ENCODE results near the gene FRS3. TPM values are rescaled to one million over a fixed set of nuclear protein-coding genes. Genes with fewer than 3 reads are reported as not detected.

Gene FRS3
- total and polyA plus RNA-seq, 12 donors, result 0.30 to 21.2 (median 5.4) TPM

DNA sequence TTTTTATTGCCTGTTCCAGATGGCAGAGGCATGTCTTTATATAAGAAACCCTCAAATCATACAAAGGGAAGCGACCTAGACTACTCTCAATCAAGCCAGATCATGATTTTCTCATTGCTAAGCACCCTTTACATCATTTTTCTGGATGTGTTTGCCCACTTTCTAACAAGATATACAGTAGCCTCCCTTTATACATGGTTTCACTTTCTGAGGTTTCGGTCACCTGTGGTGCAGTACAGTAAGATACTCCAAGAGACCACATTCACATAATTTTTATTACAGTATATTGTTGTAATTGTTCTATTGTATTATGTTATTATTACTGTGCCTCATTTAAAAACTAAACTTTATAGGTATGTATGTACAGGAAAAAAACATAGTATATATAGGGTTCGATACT, 31.4 kb upstream of the FRS3 start:
- Histone ChIP-seq H3K36me3 (replicated peaks in 1 of 2) (no peaks in the 10 kb centered on the region), H3K27ac (no peak overlapping the region)

DNA sequence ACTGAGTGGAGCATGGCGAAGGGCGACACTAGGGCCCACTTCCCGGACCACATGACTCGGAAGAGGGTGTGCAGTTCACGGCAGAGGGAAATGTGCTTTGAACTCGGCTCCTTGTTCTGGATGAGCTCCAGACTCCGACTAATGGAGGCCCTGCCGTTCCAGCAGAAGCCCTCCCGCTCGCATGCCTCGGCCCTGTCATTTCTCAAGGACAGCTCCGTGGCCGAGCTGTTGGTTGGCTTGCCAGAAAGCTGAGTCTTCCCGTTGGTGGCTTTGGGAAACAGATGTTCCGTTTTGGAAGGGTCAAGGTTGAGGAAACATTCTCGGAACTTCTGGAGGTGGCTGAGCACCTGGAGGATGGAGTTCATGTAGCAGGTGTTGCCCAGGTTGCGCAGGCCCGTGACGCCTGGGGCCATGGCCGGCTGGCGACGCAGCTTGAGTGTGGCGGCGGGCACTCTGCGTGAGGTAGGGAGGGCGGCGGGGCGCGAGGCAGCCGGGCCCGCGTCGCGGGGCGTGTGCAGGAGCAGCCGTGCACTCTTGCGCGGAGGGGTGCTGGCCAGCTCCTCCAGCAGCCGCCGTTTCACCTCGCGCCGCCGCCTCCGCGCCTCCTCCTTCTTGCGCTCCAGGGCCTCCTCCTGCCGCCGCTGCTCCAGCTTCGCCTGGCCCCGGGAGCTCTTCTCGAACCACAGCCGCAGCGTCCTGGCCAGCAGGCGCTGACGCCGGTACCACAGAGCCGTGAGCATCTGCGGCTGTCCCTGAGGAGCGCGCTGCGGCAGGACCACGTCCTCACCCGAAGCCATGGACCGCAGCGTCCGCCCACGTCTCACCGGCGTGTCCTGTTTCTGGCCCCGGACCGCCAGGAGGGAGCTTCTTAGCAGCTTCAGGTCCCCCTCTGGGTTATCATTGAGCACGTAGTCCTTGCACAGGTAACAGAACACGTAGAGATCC, 26.4 kb upstream of the FRS3 start:
- Histone ChIP-seq H3K4me1 (replicated peaks in 1 of 2) (no peaks in the 10 kb centered on the region), H3K27ac (peak overlapping the region in 2 of 5 donors; percentile 21), H3K9me3 (replicated peaks in 1 of 3) (no peaks in the 10 kb centered on the region), H3K27me3 (no peaks in the 10 kb centered on the region), H3K36me3 (replicated peaks in 1 of 2) (peaks cover 0 to 5% of the 10 kb centered on the region in 2 donors), H3K4me3 (no peak overlapping the region)
- TF ChIP-seq, protein P1, sequence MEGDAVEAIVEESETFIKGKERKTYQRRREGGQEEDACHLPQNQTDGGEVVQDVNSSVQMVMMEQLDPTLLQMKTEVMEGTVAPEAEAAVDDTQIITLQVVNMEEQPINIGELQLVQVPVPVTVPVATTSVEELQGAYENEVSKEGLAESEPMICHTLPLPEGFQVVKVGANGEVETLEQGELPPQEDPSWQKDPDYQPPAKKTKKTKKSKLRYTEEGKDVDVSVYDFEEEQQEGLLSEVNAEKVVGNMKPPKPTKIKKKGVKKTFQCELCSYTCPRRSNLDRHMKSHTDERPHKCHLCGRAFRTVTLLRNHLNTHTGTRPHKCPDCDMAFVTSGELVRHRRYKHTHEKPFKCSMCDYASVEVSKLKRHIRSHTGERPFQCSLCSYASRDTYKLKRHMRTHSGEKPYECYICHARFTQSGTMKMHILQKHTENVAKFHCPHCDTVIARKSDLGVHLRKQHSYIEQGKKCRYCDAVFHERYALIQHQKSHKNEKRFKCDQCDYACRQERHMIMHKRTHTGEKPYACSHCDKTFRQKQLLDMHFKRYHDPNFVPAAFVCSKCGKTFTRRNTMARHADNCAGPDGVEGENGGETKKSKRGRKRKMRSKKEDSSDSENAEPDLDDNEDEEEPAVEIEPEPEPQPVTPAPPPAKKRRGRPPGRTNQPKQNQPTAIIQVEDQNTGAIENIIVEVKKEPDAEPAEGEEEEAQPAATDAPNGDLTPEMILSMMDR (IDR thresholded peaks at IDR 0.05), result no peak
- TF ChIP-seq POLR2A (IDR thresholded peaks at IDR 0.05), result no peak
- intact Hi-C loops (cut with DNase I), result no loop called here
- DNase-seq, result peak; percentile 27 to 77 (median 62)
- WGBS, 4 donors, result 85 to 87% (median 86%) methylated on average over 48 to 74 of the region's 74 CpGs

More for the DNA sequence above, 31.4 kb upstream of the FRS3 start:
- no peak for TF ChIP-seq POLR2A (IDR thresholded peaks at IDR 0.05)
- TF ChIP-seq, protein P1 (IDR thresholded peaks at IDR 0.05), result no peak
- intact Hi-C loops (cut with DNase I), result no loop called here
- Histone ChIP-seq H3K4me1 (replicated peaks in 1 of 2) (no peaks in the 10 kb centered on the region), H3K27me3 (no peaks in the 10 kb centered on the region), H3K9me3 (replicated peaks in 1 of 3) (no peaks in the 10 kb centered on the region), H3K4me3 (no peak overlapping the region)
- no peak for DNase-seq
- 95 to 98% (median 97%) methylated on average over 3 of the region's 3 CpGs for WGBS, 4 donors

DNA sequence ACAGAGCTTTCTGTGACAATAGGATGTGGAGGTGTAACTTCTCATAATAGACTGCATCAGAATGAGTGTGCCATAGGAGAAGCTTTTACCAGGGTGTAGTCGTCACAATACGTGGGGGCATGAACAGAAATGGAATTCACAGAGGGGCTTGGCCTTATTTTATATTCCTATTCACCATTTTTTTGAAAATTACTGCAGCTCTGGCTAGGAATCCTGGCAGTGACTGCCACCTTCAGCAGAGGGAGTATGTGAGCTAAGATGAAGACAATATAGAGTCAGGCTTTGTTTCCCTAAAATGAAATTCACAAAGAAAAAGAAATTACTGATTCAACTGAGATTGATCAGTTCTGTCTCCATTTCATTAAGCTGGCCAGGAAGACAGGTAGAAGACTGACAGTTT, 21.7 kb upstream of the FRS3 start:
- 60 to 84% (median 76%) methylated on average over 2 of the region's 2 CpGs for WGBS, 4 donors
- no peak overlapping the region for H3K4me3 ChIP-seq
- no peak for TF ChIP-seq POLR2A (IDR thresholded peaks at IDR 0.05)
- TF ChIP-seq, protein P1 (IDR thresholded peaks at IDR 0.05), result peak; percentile 13 to 37 (median 31)
- no peaks in the 10 kb centered on the region for H3K27me3 ChIP-seq
- no peaks in the 10 kb centered on the region for H3K4me1 ChIP-seq (replicated peaks in 1 of 2)
- no peak overlapping the region for H3K27ac ChIP-seq
- H3K36me3 ChIP-seq (replicated peaks in 1 of 2), result peaks cover 0 to 5% of the 10 kb centered on the region in 2 donors
- peak in 1 of 7 donors; percentile 43 for DNase-seq
- intact Hi-C loops (cut with DNase I), result no loop called here
- H3K9me3 ChIP-seq (replicated peaks in 1 of 3), result no peaks in the 10 kb centered on the region

DNA sequence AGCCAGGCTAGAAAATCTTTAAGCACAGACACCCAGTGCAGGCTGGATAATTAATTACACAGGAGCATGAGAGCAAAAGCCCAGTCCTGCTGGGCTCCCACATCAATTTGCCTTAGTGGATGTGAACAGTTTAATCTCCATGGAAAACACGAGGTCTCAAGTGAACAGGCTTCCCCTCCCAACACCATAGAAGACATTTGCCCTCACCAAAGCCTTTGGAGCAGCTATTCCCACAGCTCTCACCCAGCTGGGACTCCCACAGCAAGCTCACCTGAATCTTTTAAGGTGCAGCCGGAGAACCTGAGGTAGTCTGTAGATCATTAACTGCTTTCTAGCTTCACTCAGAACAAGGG, 19.8 kb upstream of the FRS3 start:
- Histone ChIP-seq H3K4me1 (replicated peaks in 1 of 2) (no peaks in the 10 kb centered on the region), H3K27me3 (no peaks in the 10 kb centered on the region), H3K4me3 (no peak overlapping the region), H3K27ac (no peak overlapping the region), H3K36me3 (replicated peaks in 1 of 2) (no peaks in the 10 kb centered on the region), H3K9me3 (replicated peaks in 1 of 3) (no peaks in the 10 kb centered on the region)
- intact Hi-C loops (cut with DNase I), result no loop called here
- peak in 1 of 7 donors; percentile 27 for DNase-seq
- TF ChIP-seq, protein P1 (IDR thresholded peaks at IDR 0.05), result no peak
- no peak for TF ChIP-seq POLR2A (IDR thresholded peaks at IDR 0.05)
- 78 to 100% (median 91%) methylated on average over 2 of the region's 2 CpGs for WGBS, 4 donors

Data from adrenal gland (tissue), 12 donors.